ENCODE data around the gene CHADL.

CHADL gene

GRCh38 chr22:41256254-41257253 lies 15.8 kb upstream of the CHADL start:
- no peak for DNase-seq (ENCODE audit: low spot score)

DNA sequence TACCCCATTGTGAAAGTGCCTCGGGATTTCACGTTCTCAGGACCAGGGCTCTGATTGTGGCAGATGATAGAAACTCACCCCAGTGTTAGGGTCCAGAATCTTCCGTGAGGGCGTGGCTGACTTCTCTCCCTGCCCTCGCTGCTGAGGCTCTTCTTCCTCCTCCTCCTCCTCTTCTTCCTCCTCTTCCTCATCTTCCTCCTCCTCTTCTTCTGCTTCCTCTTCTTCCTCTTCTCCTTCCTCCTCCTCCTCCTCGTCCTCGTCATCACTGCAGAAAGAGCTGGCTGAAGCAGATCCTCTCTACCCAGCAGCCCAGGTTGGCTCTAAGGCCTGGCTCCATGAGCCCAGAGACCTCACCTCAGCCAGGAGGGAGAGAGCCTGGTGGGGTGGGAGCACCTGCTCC lies 13.5 kb upstream of the CHADL start:
- DNase-seq (ENCODE audit: low spot score): no peak

- DNase-seq (ENCODE audit: low spot score): no peak
Measured at GRCh38 chr22:41252365-41252764, 11.6 kb upstream of the CHADL start.

DNA sequence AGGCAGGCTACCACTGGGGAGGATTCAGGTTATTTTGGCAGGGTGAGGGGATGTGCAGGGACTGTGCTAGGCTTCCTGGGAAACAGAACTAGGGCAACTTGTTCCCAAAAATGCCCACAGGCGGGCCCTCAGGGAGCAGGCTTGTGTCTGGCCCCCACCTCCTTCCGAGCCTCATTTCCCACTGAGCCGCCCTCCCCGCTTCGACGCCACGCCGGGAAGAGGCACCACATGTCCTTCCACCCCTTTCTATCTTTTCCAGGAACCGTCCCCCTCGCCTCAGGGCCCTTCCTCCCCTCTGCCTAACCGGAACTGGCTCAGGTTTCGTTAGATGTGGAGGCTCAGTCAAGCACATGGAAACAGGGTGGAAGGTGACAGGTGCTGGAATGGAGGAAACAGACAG lies 9.4 kb upstream of the CHADL start:
- no peak for DNase-seq (ENCODE audit: low spot score)

DNA sequence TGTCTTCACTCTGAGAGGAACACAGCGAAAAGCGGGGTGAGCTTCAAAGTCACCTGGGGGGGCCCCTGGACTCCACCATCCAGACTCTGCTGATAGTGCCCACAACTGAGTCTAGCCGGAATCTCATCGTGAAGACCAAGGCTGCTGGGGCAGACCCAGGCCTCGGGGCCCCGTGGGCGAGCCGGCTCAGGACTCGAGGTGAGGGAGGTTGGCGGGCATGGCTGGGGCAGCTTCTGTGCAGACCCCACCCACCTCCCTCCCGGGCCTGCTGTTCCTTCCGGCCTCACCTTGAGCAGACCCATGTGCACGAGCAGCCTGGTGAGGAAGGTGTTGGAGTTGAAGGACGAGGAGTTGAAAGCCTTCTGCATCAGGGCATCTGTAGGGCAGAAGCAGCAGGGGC lies 8.7 kb upstream of the CHADL start:
- DNase-seq (ENCODE audit: low spot score): no peak

GRCh38 chr22:41248758-41249157 lies 8.0 kb upstream of the CHADL start:
- no peak for DNase-seq (ENCODE audit: low spot score)

- DNase-seq (ENCODE audit: low spot score): no peak
Measured at GRCh38 chr22:41248314-41248713, 7.6 kb upstream of the CHADL start.

DNA sequence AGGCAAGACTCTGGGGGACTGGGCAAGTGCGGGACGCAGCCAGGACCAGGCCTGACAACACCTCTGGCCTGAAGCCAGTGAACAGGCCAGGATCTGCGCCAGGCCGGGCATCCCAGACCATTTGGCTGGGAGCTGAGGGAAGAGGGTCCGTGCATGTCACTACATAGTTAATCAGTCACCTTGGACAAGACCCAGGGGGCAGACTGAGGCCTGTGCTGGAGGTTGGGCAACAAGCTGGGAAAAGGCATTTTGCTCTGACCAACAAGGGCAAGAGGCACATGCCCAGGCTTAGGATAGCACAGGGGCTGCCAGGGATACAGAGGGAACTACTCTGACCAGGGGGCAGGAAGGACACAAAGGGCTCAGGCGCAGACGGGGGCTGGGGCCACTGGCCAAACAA lies 7.0 kb upstream of the CHADL start:
- DNase-seq (ENCODE audit: low spot score): no peak

GRCh38 chr22:41245917-41246499 lies 5.3 kb upstream of the CHADL start:
- DNase-seq (ENCODE audit: low spot score): no peak

DNA sequence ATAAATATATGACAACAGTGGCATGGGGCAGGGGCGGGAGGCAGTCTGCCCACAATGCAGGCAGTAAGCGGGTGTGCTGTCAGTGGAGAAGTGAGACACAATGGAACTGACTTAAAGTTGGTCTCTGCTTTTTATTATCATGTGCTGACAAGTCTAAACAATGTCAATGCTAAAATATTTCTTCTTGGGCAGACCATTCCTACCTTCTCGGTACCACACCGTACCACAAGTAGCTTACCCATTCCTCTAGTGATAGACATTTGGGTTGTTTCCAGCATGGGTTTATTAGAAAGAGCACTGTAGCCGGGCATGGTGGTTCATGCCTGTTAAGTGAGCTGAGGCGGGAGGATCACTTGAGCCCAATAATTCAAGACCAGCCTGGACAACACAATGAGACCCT lies 2.6 kb upstream of the CHADL start:
- DNase-seq (ENCODE audit: low spot score): no peak

DNA sequence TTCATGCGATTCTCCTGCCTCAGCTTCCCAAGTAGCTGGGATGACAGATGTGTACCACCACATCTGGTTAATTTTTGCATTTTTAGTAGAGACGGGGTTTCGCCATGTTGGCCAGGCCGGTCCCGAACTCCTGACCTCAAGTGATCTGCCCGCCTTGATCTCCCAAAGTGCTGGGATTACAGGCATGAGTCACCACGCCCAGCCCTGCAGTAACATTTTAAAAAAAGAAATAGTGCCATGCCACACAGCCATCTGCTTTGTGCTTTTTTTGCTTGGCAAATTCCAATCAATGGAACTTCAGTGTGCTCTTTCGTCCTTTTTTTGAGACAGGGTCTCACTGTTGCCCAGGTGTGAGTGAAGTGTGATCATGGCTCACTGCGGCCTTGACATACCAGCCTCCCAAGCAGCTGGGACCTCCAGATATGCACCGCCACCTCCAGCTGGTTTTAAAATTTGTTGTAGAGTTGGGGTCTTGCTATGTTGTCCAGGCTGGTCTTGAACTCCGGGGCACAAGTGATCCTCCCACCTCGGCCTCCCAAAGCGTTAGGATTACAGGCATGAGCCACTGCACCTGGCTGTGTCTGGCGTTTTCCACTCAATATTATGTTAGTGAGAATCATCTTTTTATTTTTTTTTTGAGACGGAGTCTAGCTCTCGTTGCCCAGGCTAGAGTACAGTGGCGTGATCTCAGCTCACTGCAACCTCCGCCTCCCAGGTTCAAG lies 1.8 kb upstream of the CHADL start:
- no peak for DNase-seq (ENCODE audit: low spot score)

GRCh38 chr22:41241133-41241676 lies 474 bp upstream of the CHADL start:
- DNase-seq (ENCODE audit: low spot score): no peak

DNA sequence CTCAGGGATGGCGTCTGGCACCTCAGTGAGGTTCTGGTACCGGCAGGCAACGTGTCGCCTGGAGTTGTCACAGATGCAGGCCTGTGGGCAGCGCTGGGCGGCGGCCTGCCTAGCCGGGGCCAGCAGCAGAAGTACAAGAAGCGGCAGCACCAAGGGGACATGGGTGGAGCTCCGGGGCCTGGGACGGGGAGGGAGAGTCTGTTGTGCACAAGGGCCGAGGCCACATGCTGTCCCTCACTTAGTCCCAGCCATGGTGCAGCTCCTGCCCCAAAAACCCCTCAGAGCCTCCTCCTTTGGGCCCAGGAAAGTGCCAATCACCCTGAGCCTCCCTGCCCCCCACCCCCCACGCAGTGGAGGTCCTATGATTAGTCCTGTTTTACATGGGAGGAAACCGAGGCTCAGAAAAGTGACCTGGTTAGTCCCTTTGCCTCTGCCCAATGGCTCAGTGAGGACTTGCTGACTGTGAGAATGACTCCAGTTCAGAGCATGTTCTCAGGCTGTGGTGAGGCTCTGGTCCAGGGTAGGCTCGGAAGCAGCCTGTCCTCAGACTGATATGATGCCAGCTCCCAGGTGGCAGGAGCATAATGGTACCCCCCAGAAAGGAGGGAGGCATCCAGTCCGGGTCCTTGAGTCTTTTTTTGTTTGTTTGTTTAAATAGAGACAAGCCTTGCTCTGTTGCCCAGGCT lies 1.1 kb downstream of the CHADL start:
- peak; percentile 64 for DNase-seq (ENCODE audit: low spot score)

DNA sequence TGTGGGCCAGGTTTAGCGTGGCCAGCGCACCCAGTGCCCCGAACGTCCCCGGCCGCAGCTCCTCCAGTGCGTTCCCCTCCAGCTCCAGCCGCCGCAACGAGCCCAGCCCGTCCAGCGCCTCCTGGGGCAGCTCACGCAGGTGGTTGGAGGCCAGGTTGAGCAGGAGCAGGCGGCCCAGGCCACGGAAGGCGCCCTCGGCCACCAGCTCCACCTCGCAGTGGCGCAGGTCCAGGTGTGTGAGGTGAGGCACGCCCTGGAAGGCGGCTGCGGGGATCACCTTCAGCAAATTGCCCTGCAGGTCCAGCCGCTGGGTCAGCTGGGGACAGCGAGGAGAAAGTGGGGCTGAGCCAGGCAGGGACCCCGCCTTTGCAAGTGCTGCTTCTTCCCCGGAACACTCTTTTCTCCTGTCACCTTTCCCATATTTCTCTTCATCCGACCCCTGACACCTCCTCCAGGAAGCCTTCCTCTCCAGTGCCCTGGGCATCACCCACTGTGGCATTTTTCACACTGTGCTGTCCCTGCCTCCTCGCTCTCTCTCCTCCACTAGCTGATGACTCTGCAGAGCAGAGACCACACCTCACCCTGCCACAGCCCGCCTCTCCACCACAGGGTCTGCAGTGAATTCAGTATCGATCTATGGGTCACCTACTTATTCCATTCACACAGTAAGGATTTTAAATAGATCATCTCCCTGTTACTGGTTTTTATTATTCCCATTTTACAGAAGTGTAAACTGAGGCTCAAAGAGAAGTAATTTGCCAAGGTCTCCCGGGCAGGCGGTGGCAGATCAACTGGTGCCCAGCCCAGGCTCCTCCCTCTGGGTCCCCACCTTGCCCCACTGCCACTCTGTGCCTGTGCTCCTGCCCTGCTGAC lies 1.9 kb downstream of the CHADL start:
- DNase-seq (ENCODE audit: low spot score): no peak

GRCh38 chr22:41237707-41238569 lies 2.8 kb downstream of the CHADL start:
- peak; percentile 57 for DNase-seq (ENCODE audit: low spot score)

DNA sequence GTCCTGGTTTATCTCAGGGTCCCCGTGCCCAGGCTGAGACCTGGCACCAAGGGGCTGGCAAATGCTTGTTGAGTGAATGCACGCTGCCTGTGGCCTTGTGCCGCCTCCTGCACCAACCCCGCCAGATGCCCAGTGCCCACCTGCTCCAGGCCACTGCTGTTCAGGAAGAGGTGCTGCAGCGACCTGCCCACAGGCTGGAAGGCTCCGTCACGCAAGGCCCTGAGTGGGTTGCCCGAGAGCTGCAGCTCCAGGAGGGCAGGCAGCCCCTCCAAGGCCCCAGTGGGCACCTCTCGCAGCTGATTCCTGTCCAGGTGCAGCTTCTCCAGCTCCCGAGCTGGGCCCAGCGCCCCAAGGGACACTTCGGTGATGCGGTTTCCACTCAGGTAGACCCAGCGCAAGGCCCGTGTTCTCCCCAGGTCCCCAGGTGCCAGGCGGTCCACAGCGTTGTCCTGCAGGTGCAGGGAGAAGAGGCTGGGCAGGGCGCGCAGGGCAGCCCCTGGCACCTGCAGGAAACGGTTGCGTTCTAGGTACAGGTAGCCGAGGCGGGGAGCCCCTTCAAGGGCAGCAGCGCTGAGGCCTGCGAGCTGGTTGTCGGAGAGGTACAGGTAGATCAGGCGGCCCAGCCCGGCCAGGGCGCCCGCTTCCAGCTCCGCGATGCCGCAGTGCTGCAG lies 3.6 kb downstream of the CHADL start:
- DNase-seq (ENCODE audit: low spot score): no peak

DNA sequence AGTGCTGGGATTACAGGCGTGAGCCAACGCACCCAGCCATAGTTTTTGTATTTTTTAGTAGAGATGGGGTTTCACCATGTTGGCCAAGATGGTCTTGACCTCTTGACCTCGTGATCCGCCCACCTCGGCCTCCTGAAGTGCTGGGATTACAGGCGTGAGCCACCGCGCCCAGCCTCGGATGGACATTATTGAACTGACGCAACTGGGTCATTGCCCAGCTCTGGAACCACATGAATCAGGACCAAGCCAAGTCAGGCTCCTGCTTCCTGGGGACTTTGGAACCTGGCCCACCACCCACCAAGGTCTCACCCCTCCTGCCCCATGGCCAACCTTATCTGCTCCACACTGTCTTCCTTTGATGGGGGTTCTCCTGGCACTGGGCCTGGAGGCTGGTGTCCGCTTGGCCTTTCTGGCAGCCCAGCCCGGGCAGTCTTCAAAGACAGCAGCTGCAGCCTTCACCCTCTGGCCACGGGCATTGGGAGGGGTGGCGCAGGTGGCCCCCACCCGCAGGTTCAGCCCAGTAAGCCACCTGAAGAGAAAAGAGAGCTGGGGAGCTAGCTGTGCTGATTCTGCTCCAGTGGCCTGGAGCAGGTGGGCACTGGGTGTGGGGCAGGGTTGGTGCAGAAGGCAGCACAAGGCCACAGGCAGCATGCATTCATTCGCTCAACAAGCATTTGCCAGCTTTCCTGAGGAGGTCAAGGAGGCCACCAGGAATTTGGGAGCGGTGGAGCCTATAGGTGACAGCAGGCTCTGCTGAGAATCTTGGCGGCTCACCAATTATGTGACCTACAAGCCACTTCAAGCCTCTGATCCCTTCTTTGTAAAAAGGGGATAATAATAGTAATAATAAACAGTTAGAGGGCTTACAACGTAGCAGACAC lies 5.7 kb downstream of the CHADL start:
- no peak for DNase-seq (ENCODE audit: low spot score)

DNA sequence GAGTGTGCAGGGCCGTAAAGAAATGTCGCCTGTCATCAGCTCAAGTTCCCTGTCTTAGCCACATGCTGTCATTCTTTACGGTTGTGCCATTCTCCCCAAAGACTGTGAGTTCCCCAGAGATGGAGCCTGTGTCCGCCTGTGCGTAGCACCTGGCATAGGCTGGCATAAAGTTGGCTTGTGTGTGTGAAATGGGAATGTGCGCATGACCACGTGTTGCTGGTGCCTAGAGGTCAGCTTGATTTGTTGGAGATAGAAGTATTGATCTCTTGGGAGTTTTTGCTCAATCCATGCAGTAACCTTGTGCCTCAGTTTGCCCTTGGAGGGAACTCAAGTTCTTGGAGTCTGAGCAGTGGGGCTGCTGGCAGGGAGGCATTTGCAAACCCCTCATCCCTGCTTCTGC lies 9.4 kb downstream of the CHADL start:
- no peak for DNase-seq (ENCODE audit: low spot score)

Data from Ammon's horn (tissue), 1 donor.